ENCODE measurements around the gene OR4E2.
"Not testable (repeated sequence)": the region's sequence is repeated elsewhere in the genome, so short reads cannot be mapped to it uniquely, and the experiment has no call there.

OR4E2 gene

GRCh38 chr14:21673718-21674117, 20.1 kb downstream of the OR4E2 start, which contains the start of gene OR4E1:
Gene OR4E1 (minus strand): TSS chr14:21673818. CDS start chr14:21670935, 2,883 bp downstream.
- no peaks in the 10 kb centered on the region for H3K27me3 Mint-ChIP-seq (ENCODE audit: low read depth)
- no peaks in the 10 kb centered on the region for H3K9me3 Mint-ChIP-seq
- TF ChIP-seq CTCF (IDR thresholded peaks at IDR 0.05; ENCODE audit: unreplicated experiment in 3 of 3) = no peak
- H3K4me3 Mint-ChIP-seq = no peak within 1 kb of the TSS
- H3K36me3 Mint-ChIP-seq (ENCODE audit: low read depth) = no peaks in the 10 kb centered on the region
- no peak within 1 kb of the TSS for H3K27ac Mint-ChIP-seq
- H3K4me1 Mint-ChIP-seq = no peaks in the 10 kb centered on the region

- Mint-ChIP-seq H3K4me1 (no peaks in the 10 kb centered on the region), H3K9me3 (no peaks in the 10 kb centered on the region), H3K36me3 (ENCODE audit: low read depth) (no peaks in the 10 kb centered on the region), H3K27ac (no peak overlapping the region), H3K27me3 (ENCODE audit: low read depth) (no peaks in the 10 kb centered on the region), H3K4me3 (no peak overlapping the region)
- TF ChIP-seq CTCF (IDR thresholded peaks at IDR 0.05; ENCODE audit: unreplicated experiment in 3 of 3) = no peak
These were observed 21.9 kb downstream of the OR4E2 start for GRCh38 chr14:21675566-21675965.

- H3K27ac Mint-ChIP-seq = no peak overlapping the region
- no peak for TF ChIP-seq CTCF (IDR thresholded peaks at IDR 0.05; ENCODE audit: unreplicated experiment in 3 of 3)
- H3K27me3 Mint-ChIP-seq (ENCODE audit: low read depth) = peaks cover 6% of the 10 kb centered on the region
- no peaks in the 10 kb centered on the region for H3K36me3 Mint-ChIP-seq (ENCODE audit: low read depth)
- no peak overlapping the region for H3K4me3 Mint-ChIP-seq
- no peaks in the 10 kb centered on the region for H3K9me3 Mint-ChIP-seq
- H3K4me1 Mint-ChIP-seq = no peaks in the 10 kb centered on the region
These were observed 26.4 kb downstream of the OR4E2 start for GRCh38 chr14:21680072-21680471.

- Mint-ChIP-seq H3K36me3 (ENCODE audit: low read depth) (no peaks in the 10 kb centered on the region), H3K27ac (no peak overlapping the region), H3K27me3 (ENCODE audit: low read depth) (peaks cover 6% of the 10 kb centered on the region), H3K4me3 (no peak overlapping the region), H3K4me1 (no peaks in the 10 kb centered on the region), H3K9me3 (peaks cover 4% of the 10 kb centered on the region)
- no peak for TF ChIP-seq CTCF (IDR thresholded peaks at IDR 0.05; ENCODE audit: unreplicated experiment in 3 of 3)
These were observed 32.8 kb downstream of the OR4E2 start for GRCh38 chr14:21686468-21686867.

DNA sequence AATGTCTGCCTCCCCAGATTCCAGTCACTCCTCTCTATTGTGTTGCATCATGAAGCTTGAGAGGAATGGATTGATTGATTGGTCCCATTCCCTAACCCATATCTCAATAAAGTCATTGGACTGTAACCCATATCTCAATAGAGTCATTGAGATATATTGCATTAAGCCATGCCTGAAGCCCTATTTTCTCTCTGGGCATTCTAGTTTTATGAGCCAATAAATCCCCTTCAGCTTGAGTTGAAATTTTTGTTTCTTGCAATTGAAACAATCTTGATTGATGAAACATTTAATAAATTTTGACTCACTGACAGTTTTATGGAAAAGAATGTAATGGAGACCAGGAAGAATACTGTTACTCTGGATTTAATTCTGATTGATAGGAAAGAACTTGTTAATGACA, 40.8 kb downstream of the OR4E2 start:
- peaks cover 2% of the 10 kb centered on the region for H3K9me3 Mint-ChIP-seq
- no peaks in the 10 kb centered on the region for H3K36me3 Mint-ChIP-seq (ENCODE audit: low read depth)

GRCh38 chr14:21697662-21698061, 44.0 kb downstream of the OR4E2 start:
- H3K4me3 Mint-ChIP-seq; H3K4me1 Mint-ChIP-seq; H3K36me3 Mint-ChIP-seq (ENCODE audit: low read depth); H3K27me3 Mint-ChIP-seq (ENCODE audit: low read depth); H3K9me3 Mint-ChIP-seq; H3K27ac Mint-ChIP-seq: not testable (repeated sequence)

More for the DNA sequence above, 40.8 kb downstream of the OR4E2 start:
- Mint-ChIP-seq H3K27me3 (ENCODE audit: low read depth) (no peaks in the 10 kb centered on the region), H3K4me1 (no peaks in the 10 kb centered on the region), H3K4me3 (no peak overlapping the region), H3K27ac (no peak overlapping the region)
- TF ChIP-seq CTCF (IDR thresholded peaks at IDR 0.05; ENCODE audit: unreplicated experiment in 3 of 3) = no peak

DNA sequence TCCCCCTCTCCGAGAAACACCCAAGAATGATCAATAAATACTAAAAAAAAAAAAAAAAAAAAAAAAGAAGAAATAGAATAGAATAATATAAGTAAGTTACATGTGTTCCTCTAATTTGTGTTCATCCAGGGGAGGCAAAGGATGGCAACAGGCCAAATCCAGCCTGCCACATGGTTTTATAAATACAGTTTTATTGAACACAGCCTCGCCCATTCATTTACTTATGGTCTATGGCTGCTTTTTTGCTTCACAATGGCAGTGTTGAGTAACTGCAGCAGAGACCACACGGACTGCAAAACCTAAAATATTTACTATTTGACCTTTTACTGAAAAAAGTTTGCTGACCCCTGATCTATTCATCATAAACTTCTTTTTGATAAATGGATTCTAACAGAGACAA, 44.9 kb downstream of the OR4E2 start:
- not testable (repeated sequence) for H3K9me3 Mint-ChIP-seq; H3K27ac Mint-ChIP-seq; H3K36me3 Mint-ChIP-seq (ENCODE audit: low read depth); H3K4me1 Mint-ChIP-seq; H3K27me3 Mint-ChIP-seq (ENCODE audit: low read depth); H3K4me3 Mint-ChIP-seq
